GM18861 (cell line): ENCODE data around the gene C8A.

Source experiments
- ATAC-seq: cut with Tn5 transposase; IDR thresholded peaks from one replicate; pipeline ENCODE4 v1.9.1; 2021; ENCODE audit not compliant: unreplicated experiment

The C8A gene

DNA sequence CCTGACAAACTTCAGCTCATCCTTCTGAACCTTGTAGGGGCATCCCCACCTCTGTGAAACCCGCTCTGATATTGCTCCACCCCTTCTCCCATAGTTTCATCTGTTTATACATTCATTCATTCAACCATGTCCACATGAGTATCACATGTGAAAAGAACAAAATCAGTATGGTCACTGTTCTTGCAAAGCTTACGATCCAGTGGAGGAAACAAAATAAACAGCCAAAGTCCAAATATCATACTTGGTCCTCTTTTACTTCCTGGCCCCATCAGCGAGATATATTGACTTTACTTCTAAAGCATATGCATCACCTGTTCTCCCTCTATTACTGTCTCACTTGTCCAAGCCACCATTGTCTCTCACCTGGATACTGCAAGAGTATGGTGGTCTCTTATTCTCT, 35.6 kb downstream of the C8A start:
- no peak for ATAC-seq

DNA sequence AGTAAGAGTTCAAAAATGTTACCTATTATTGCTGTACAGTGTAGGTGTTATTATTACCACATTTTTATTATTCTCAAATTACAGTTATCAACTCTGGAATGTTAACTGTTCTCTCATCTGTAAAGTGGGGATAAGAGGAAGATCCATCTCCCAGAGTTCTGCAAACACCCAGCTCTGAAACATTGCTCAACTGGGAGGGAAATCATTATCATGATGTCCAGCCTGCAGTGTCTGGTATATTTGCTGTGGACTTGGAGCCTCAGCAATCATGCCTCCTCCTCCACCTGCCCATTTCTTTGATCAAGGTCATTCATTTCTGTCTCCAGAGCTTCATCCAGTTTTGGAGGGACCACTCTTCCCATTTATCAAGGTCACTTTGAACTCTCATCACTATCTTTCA, 39.4 kb downstream of the C8A start:
- no peak for ATAC-seq

DNA sequence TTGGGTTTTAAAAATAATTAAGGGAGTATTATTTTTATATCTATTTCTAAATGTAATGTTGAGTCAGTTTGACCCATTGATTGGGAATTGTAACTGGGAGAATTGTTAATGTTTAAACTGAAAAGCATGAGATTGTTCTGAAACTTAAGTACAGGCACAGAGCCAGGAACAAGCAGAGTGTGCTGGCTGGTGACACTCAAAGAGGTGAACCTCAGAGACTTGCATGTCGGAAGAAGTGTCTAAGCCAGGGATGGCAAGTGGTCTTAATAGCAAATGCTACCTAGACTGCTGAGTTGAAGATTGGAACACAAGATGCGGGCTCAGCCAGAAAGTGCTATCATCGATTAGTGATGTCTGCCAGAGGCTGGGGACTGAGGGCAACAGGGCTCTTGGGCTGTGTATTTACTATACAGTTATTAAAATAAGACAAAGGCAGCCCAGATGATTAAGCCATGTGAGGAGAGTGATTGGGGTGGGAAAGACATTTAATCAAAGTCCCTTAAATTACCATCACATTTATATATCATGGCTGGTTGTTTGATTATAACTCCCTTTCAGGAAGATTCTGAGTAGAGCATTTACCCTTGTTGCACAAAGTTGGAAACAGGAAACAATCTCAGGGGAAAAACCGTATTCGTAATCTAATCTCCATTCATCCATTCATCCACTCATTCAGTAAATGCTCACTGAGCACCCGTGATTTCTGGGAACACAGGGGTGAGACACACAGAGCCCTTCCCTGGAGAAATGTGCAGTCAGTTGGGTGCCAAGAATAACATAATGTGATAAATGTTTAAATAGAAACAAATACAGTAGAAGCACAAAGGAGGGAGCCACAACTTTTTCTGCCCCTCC, 42.8 kb downstream of the C8A start:
- no peak for ATAC-seq

DNA sequence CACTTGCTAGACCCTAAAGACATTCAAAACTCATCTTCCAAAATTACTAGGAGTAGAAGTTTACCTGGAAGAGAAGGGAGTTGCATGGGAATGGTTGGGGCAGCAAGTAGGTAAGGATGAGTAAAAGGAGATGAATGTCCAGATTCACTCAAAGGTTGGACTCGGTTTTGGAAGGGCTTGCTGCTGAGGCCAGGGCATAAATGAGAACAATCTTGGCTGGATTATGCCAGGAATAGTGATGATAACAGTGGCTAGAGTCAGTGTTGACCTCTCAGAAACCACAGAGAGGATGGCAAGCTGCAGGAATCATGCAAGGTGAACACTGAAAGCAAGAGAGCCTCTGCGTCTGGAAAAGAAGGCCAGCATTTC, 43.4 kb downstream of the C8A start:
- ATAC-seq, result no peak

DNA sequence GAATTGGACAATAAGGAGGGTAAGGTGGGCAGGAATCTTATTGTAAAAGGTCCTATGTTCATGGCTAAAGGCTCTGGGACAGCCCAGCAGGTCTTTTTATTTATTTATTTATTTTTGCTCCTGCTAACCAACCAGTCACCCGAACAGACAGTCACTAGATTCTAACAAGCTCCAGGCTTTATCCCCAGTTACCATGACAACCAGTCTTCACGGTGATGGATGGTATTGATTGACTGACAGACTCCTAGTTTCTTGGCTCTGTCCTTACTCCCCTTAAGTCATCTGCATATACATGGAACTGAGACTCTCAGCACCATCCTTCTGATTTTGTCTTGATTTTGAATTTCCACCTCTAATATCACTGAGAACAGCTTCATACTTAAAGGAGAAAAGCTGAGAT, 44.3 kb downstream of the C8A start:
- ATAC-seq, result no peak

DNA sequence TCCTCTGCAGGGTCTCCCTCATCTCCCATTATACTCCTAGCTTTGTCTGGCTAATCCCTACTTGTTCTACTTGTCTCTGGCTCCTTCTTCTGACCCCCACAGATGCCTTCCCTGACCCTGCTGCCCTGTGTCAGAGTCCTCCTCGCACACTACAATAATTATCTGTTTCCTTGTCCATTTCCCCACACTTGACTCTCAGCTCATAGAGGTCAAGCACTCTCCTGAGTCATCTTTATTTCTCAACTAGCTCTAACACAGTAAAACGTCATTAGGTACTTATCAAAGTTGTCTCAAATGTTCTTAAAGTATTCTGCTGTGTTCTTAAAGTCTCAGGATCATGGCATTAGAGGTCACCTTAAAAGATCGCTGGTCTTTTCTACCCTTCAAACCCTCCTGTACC, 47.1 kb downstream of the C8A start:
- ATAC-seq, result no peak

DNA sequence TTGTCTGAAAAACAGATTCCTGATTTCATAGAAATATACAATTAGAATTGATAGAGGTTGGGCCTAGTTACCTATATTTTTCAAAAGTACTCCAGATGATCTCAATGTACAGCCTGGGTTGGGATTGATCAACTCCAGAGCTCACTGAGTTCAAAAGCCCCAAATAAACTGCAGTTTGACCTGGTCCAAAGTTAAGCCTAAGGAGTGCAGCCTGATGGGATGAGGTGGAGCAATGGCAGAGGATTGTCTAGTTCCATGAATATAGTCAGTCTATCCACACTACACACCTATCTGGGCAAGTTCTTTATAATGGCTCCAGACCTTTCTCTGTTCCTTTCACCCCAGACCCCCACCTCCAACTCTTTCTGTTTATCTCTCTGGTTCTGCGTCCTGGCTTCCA, 49.2 kb downstream of the C8A start:
- ATAC-seq, result no peak

DNA sequence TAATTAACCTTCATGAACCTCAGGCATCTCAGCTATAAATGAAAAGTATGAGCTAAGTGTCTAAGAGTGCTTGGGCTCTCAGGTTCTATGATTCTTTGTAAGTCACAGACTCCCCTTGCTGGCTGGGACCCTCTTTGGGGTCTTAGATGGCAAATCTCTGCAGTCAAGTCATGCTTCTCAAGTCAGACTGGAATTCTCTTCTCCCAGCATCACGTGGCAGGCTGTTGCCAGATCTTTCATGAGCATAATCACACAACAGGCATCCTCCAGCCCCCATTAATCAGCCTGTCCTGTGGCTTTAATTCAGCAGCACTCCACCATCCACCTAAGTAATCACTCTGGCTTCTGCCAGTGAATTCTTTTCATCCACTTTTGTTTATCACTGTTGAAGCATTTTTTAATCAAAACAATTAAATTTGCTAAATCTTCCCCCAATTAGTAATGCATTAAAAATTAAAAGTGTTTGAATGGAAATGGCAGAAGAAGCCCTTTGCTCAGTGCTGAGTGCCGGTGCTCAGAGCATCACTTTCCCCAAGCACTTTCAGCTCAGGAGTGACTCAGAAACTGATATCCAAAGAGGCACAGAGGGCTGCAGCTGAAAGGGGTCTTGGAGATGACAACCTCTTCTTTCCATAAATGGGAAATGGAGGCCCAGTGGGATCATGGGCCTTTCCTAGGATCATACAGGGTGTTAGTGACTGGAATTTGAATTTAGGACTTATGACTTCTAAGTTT, 50.2 kb downstream of the C8A start:
- ATAC-seq, result no peak

DNA sequence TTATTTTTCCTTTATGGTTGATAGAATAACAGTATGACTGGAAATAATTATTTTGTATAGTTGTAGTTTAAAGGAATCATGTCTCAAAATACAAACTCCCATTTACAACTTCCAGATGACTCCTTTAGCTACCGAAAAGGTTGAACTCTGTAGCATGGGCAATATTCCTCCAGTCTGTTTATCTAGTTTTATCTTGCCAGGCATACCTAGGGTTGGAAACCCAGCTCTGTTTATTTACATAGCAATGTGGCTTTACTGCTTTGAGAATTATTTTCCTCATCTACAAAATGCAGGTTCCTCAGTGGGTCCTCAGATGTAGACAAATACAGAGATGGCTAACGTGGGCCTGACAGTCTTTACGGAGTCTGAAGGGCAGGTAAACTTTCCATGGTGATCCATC, 51.1 kb downstream of the C8A start:
- ATAC-seq, result no peak

DNA sequence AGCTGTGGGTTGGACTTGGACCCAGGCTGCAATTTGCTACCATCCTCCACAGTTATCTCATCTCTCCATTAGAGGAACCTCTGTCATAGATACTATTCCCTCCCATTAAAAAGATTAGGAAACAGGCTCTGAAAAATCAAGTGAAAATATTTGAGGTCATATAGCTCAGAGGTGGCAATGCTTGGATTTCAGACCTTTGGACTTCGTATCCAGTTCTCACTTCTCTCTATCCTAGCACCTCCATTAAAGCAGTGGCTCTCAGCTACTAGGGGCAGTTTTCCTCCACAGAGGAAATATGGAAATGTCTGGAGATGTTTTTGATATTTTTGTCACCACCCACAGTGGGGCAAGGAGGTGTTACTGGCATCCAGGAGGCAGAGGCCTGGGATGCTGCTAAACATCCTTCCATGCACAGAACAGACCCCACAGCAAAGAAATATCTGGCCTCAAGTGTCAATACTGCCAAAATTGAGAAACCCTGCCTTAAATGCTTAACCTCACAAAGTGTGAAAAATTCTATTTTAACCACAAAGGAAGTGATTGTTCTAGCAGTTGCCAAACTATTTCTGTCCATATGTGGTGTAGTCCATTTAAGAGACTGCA, 54.1 kb downstream of the C8A start:
- ATAC-seq, result no peak

DNA sequence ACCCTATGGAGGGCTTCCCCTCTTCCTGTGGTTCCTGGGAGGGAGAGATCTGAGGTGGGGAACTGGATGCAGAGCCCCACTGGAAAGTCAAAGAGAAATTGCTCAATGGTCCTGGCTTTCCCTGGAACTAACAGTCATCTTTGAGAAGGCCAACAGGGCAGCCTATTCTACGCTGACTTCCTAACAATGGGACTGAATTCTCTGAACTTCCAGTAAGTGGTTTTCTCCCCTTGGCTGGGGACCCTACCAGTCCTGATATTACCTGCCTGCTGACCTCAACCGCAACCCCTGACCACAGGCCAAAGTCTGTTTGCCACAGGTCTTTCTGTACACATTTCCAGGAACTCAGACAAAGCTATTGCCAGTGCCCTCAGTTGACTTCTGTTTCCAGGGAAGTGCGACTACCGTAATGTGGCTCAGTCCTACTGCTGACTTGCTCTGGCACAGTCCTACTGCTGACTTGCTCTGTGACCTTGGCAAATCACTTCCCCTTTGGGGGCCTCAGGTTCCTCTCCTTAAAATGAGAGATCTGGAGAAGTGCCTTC, 55.9 kb downstream of the C8A start:
- no peak for ATAC-seq

DNA sequence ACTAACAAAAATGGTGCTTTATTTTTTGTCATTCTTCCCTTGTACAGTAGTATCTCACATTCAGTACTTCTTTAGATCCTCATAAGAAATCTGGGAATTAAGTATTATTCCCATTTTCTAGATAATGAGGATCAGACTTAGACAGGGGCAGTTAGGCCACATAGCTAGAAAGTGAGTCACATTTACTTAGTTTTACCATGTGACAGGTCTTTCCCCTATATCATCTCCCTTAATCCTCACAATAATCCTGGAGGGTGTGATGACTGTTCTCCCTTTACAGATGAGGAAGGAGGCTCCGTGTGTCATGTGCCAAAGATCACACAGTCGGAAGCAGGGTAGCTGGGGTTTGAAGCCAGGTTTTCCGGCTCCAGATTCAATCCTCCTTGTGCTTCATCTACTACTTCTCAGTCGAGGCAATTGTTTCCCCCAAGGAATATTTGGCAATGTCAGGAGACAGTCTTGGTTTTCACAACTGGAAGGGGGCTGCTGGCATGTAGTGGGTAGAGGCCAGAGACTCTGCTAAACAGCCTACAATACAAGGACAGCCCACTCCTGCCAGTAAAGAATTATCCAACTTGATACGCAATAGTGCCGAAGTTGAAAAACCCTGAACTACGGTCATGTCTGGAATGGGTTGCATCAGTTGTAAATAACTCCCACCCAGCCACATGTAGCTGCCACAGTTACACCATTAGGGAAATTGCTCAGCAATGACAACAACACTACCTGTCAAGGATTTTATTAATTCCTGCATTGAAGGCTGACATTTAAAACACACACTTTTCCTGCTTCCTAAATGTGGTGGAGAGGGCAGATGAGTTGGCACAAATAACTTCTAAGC, 56.7 kb downstream of the C8A start:
- ATAC-seq, result no peak

DNA sequence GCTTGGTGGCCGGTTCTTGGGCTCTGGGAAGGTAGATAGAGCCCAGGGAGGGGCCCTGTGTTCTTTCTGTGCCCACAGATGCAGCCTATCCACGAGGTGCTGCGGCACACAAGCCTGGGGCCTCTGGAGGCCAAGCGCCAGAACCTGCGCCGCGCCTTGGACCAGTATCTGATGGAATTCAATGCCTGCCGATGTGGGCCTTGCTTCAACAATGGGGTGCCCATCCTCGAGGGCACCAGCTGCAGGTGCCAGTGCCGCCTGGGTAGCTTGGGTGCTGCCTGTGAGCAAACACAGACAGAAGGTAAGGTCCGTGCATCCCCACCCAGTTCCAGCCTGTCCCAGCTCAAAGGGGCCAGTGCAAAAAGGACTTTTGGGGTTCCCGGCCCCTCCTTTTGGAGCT, 57.7 kb downstream of the C8A start:
- no peak for ATAC-seq

DNA sequence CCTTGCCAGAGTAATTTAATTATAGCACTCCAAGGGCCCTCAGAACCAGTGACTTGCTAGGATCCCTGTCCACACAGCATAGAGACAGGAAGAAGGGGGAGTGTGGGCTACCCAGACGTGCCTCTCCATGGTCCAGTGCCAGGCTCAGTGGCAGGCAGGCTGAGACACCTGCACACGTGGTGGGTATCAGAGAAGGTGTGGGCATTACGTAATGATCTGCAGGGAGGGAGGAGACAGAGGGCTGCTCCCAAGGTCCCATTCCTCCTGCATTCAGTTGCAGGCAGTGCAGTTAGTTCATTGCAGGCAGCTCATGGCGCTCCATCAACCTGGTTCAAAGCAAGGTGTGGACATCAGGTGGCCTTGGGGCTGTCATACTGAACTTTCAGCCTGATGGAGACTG, 61.4 kb downstream of the C8A start:
- no peak for ATAC-seq

DNA sequence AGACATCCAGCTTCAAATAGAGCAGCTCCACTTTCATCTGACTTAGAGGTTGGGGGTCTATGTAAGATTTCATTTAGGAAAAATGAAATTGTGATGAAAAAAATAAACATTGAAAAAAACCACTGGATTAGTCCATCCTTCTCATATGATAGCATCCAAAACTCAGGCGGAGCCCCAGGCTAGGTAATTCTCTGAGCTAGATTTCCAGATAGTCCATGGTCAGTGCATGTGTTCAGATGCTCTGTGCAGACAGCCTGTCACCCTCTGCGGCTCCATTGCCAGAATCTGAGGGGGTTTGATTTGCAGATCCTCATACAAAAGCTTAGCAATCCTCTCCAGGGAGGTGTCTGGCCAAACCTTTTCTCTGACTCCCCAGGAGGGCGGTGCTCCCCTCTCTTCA, 62.0 kb downstream of the C8A start:
- no peak for ATAC-seq

DNA sequence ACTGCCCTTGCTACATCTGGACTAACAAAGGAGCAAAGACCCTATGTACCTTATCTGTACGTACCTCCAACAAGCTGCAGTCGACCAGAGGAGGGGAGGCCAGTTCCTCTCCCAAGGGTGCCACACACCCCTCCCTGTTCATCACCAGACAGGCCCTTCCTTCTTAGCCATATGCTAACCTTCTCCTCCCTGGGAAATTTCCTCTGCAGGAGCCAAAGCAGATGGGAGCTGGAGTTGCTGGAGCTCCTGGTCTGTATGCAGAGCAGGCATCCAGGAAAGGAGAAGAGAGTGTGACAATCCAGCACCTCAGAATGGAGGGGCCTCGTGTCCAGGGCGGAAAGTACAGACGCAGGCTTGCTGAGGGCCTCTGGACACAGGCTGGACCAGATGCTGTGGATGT, 62.8 kb downstream of the C8A start:
- ATAC-seq, result no peak

DNA sequence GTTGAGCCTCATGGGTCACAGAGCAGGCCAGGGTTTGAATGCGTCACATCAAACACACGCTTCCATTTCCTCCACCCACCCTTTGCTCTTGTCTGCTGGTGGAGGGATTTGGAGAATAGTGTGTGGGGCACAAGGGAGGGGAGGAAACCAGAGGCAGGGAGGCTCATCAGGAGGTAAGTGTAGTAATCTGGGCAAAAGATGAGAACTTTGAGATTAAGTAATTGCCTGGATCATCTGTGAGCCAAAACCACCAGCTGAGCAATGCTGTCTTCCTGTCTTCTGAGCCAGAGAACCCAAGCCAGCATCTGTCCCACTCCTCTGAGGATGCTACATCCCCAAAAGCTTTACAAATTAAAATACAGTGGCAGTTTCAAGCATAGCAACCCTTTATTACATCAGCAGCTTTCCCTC, 66.0 kb downstream of the C8A start:
- ATAC-seq, result no peak

DNA sequence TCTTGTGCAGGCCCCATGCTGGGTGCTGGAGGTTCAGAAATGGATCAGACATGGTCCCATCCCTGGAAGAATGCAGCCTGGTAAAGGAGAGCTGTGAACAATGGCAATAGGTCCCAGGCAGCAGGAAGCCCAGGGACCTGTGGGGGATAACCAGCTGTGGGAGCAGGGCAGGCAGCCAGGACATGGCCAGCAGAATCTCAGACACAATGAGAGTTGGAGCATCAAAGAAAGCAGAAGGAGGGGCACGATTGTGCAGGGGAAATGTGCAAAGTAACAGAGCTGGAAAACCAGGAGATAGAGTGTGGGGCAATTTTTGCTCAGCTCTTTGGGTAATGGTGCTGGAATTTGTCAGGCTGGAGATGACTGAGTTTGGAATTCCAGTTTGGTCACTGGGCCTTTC, 66.9 kb downstream of the C8A start:
- ATAC-seq, result no peak

DNA sequence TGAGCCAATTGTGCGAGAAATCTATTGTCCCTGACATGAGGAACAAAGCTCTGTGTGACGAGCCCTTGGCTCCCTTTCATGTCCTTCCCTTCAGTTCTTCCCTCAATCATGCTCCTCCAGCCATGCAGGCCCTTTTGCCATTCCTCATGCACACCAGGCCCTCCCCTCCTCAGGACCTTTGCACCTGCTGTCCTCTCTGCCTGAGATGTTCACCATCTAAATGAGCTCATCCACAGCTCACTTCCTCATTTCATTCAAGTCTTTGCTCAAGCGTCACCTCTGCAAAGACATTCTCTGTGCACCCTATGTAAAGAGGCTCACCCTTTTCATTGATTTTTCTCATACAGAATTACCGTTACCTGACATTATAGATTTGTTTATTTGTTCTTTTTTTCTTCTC, 67.5 kb downstream of the C8A start:
- no peak for ATAC-seq

DNA sequence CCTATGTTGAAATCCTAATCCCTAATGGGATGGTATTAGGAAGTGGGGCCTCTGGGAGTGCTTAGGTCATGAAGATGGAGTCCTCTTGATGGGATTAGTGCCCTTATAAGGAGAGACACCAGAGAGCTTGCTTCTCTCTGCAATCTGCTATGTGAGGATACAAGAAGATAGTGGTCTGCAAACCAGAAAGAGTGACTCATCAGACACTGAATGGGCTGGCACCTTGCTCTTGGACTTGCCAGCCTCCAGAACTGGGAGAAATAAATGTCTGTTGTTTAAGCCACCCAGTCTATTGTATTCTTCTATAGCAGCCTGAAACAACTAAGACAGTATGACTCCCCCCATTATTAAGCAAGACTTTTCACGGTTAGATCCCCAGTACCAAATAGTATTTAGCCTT, 67.9 kb downstream of the C8A start:
- no peak for ATAC-seq

DNA sequence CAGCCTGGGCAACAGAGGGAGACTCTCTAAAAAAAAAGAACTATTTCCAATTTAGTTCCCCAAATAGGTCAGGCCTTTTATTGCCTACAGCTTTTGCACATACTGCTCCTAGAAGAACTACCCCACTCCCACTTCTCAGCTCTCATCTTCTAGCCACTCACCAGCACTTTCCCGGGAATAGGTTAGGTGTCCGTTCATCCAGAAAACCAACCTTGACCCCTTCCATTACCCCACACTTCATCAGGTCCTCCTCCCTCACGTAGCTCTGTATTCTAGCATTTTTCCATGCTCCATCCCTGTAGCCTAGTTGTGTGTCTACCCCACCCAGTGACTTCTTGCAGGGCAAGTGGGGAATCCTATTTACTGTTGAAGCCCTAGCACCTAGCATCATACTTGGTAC, 68.6 kb downstream of the C8A start:
- no peak for ATAC-seq
